Endothelial cell of umbilical vein (primary cell): ENCODE results near the gene HCFC2. TPM values are rescaled to one million over a fixed set of nuclear protein-coding genes. Genes with fewer than 3 reads are reported as not detected.

Experiments
- BruUV-seq: library from RNA; stranded (reverse); fragments of 400-500 nt; replicated peaks from 2 replicates; lab custom pipeline; 2021; lab: Mats Ljungman, UMichigan
- CTCF ChIA-PET: fragments of 300-600, 350-600 bp; sonication (Branson Sonifier 250); formaldehyde crosslinking; loops from one replicate; lab custom pipeline; 2021; ENCODE audit warnings: antibody characterized with exemption, inconsistent platforms; lab: Charles Lee
- POLR2A ChIA-PET: fragments of 300-600, 350-600 bp; sonication (Branson Sonifier 250); formaldehyde crosslinking; loops from one replicate; lab custom pipeline; 2021; ENCODE audit warnings: antibody characterized with exemption, inconsistent platforms; lab: Charles Lee
- DNase-seq: peaks from one replicate; pipeline ENCODE4 v3.0.0-alpha.2; 2011; ENCODE audit warnings: low read depth, low spot score
- FAIRE-seq: peaks from 2 replicates; lab custom pipeline; 2011; peaks lifted over from hg19 to GRCh38; lab: Jason Lieb, UNC
- H2AFZ ChIP-seq: 2 replicates; pipeline ENCODE4 v1.6.0; 2012; ENCODE audit warnings: low read depth, low read length, control low read depth, inconsistent platforms
- H3K27ac ChIP-seq: 2 replicates; pipeline ENCODE4 v1.5.1; 2011; ENCODE audit warnings: low read depth, mild to moderate bottlenecking, control low read depth, low read length, moderate library complexity; ENCODE audit not compliant: insufficient read depth
- H3K27me3 ChIP-seq, 2 experiments: 2 replicates each; pipeline versions ENCODE4 v1.6.0 to v1.6.1; 2011; ENCODE audit warnings: low read length in 2 of 2, mixed read lengths in 1 of 2; ENCODE audit not compliant: control insufficient read depth in 2 of 2, insufficient read depth in 2 of 2
- H3K36me3 ChIP-seq, 2 experiments: 2 replicates in 1 of 2; 3 replicates in 1 of 2; pipeline ENCODE4 v1.5.1; 2011; ENCODE audit warnings: low read length in 2 of 2, mild to moderate bottlenecking in 1 of 2, moderate library complexity in 1 of 2; ENCODE audit not compliant: control insufficient read depth in 2 of 2, insufficient read depth in 2 of 2; ENCODE audit errors: extremely low read depth in 1 of 2
- H3K4me1 ChIP-seq: 3 replicates; pipeline ENCODE4 v1.5.1; 2011; ENCODE audit warnings: mild to moderate bottlenecking, low read length; ENCODE audit not compliant: control insufficient read depth, insufficient read depth; ENCODE audit errors: extremely low read depth
- H3K4me2 ChIP-seq: 2 replicates; pipeline ENCODE4 v1.6.1; 2011; ENCODE audit warnings: low read length, control low read depth, mixed read lengths; ENCODE audit not compliant: insufficient read depth
- H3K4me3 ChIP-seq, 3 experiments: fragments of 200-600 bp in 1 of 3; sonication (generic), shearing (Covaris generic) in 1 of 3; replicated peaks in 1 of 3; 2 replicates each; pipeline ENCODE4 v1.5.1; 2011 to 2016; ENCODE audit warnings: control low read depth in 3 of 3, low read length in 3 of 3, mild to moderate bottlenecking in 2 of 3, inconsistent platforms in 1 of 3, low read depth in 1 of 3, moderate library complexity in 1 of 3; ENCODE audit not compliant: insufficient read depth in 1 of 3
- H3K79me2 ChIP-seq: 2 replicates; pipeline ENCODE4 v1.6.0; 2012; ENCODE audit warnings: low read length, inconsistent platforms; ENCODE audit not compliant: control insufficient read depth, insufficient read depth
- H3K9ac ChIP-seq: replicated peaks from 2 replicates; pipeline ENCODE3; 2011; ENCODE audit warnings: low read length, control low read depth; ENCODE audit not compliant: insufficient read depth; ENCODE audit errors: extremely low read depth
- H3K9me1 ChIP-seq: replicated peaks from 3 replicates; pipeline ENCODE4 v1.6.0; 2011; ENCODE audit warnings: mild to moderate bottlenecking, low read length; ENCODE audit not compliant: control insufficient read depth, insufficient read depth; ENCODE audit errors: extremely low read depth
- H3K9me3 ChIP-seq: replicated peaks from 2 replicates; pipeline ENCODE4 v1.5.1; 2012; ENCODE audit warnings: low read length, inconsistent platforms; ENCODE audit not compliant: control insufficient read depth, insufficient read depth
- H4K20me1 ChIP-seq: replicated peaks from 2 replicates; pipeline ENCODE3; 2011; ENCODE audit warnings: mild to moderate bottlenecking, low read length; ENCODE audit not compliant: control insufficient read depth, insufficient read depth; ENCODE audit errors: extremely low read depth
- CTCF ChIP-seq, 2 donors: IDR thresholded peaks; 1 replicate in 1 of 2; 2 replicates in 1 of 2; pipeline ENCODE4 v1.5.1; 2011; ENCODE audit warnings: low read length in 2 of 2, mild to moderate bottlenecking in 2 of 2, moderate library complexity in 2 of 2, control low read depth in 1 of 2, inconsistent platforms in 1 of 2, low read depth in 1 of 2; ENCODE audit not compliant: insufficient read depth in 1 of 2; ENCODE audit errors: extremely low read depth in 1 of 2
- EZH2 ChIP-seq: IDR thresholded peaks from 2 replicates; pipeline ENCODE4 v1.6.1; 2012; ENCODE audit warnings: borderline replicate concordance, low read depth, mild to moderate bottlenecking, moderate library complexity, low read length, inconsistent platforms; ENCODE audit not compliant: severe bottlenecking
- GATA2 ChIP-seq: IDR thresholded peaks from 2 replicates; pipeline ENCODE4 v1.7.0; 2011; ENCODE audit warnings: low read depth, mild to moderate bottlenecking, moderate library complexity, mixed read lengths, low read length; ENCODE audit not compliant: insufficient read length, insufficient read depth
- JUN ChIP-seq: IDR thresholded peaks from 2 replicates; pipeline ENCODE4 v1.6.1; 2011; ENCODE audit warnings: borderline replicate concordance, low read depth; ENCODE audit not compliant: insufficient read length, insufficient read depth
- MAX ChIP-seq: IDR thresholded peaks from 2 replicates; pipeline ENCODE4 v1.6.1; 2011; ENCODE audit not compliant: insufficient read depth, insufficient read length
- MYC ChIP-seq: IDR thresholded peaks from one replicate; pipeline ENCODE4 v1.6.1; 2011; ENCODE audit warnings: mild to moderate bottlenecking, low read depth, low read length
- dilution Hi-C: fragments of 300-500 bp; cut with MboI; formaldehyde crosslinking; loops from one replicate; pipeline ENCODE4 v1.15.0; 2019; ENCODE audit warnings: low sequenced_read_pairs; ENCODE audit not compliant: extremely low pct_ligation_motif_present
- intact Hi-C: fragments of 100-400 bp; cut with micrococcal nuclease; formaldehyde crosslinking; loops from one replicate; pipeline ENCODE4 v1.10.0; 2022
- polyA plus RNA-seq, 4 experiments: library from polyadenylated mRNA; depleted of rRNA in 3 of 4; stranded (reverse) in 3 of 4; unstranded in 1 of 4; fragments of >200 nt; gene quantifications; 2 replicates each; pipeline versions ENCODE4 v1.2.1 to v1.2.3, GENCODE V29; 2011 to 2012; ENCODE audit warnings: missing spikeins in 1 of 4
- total RNA-seq: library from RNA; stranded (reverse); gene quantifications from 2 replicates; pipeline ENCODE4 v1.2.3, GENCODE V29; 2021

Gene HCFC2
- total and polyA plus RNA-seq, 2 donors (not counting 3 experiments of a cell fraction or from before 2014, with no cell fraction given) = 6.0 to 15.6 TPM

DNA sequence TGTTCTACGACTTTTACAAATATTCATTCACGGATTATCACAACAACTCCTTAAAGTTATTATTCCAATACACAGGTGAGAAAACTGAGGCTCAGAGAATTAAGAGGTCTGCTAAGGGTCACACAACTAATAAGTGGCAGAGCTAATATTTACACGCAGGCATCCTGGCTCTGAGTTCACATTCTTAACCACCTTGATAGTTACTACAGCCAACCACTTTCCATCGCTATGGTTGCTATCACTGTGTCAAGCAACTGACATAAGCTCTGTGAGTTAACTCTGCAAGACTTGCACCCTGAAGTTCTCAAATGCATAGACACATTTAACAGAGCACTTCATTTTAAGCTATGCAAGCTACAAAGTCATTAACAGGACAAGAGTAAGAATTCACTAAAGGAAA is 18.0 kb upstream of the HCFC2 start:
- Histone ChIP-seq H3K9me1 (no peaks in the 10 kb centered on the region), H4K20me1 (no peaks in the 10 kb centered on the region), H3K27me3 (peaks cover 7 to 12% of the 10 kb centered on the region in 2 experiments), H3K79me2 (no peaks in the 10 kb centered on the region), H3K36me3 (no peaks in the 10 kb centered on the region), H3K27ac (no peak overlapping the region), H3K9me3 (no peaks in the 10 kb centered on the region), H3K9ac (no peak overlapping the region), H3K4me3 (no peak overlapping the region), H3K4me2 (no peak overlapping the region), H3K4me1 (peaks cover 11% of the 10 kb centered on the region), H2AFZ (no peak overlapping the region)
- BruUV-seq = no TSS peak
- intact Hi-C loops (no loop called here), dilution Hi-C loops (no loop called here)
- POLR2A ChIA-PET = no interaction called here
- TF ChIP-seq JUN (no peak), GATA2 (no peak), EZH2 (no peak), CTCF (IDR thresholded peaks at IDR 0.05; ENCODE audit: extremely low read depth in 1 of 2, insufficient read depth in 1 of 2, low read depth in 1 of 2, low read length in 2 of 2) (no peak), MYC (no peak)
- DNase-seq (no peak), FAIRE-seq (no peak)
- CTCF ChIA-PET = no interaction called here

DNA sequence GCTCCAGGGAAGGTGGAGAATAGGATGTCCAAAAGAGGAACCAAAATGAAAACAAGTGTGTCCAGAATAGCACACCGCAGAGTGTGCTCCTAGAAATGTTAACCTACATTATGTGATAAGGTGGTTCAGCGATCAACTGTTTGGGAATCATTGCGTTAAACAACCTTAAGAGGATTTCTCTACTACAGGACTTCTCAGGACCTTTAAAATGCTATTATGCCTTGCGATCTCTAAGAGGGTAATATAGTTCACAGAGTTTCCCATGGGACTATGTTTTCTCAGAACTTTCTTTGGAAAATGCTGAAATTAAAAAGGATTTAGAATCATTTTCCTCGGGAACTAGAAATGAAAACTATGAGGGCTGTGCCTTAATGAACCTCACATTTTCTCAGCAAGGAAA is 16.2 kb upstream of the HCFC2 start:
- ChIA-PET CTCF (no interaction called here), POLR2A (no interaction called here)
- H3K9ac ChIP-seq = no peak overlapping the region
- no peaks in the 10 kb centered on the region for H3K9me3 ChIP-seq
- dilution Hi-C loops (no loop called here), intact Hi-C loops (no loop called here)
- H3K4me3 ChIP-seq = no peak overlapping the region
- TF ChIP-seq MYC (no peak), EZH2 (no peak), CTCF (IDR thresholded peaks at IDR 0.05; ENCODE audit: extremely low read depth in 1 of 2, insufficient read depth in 1 of 2, low read depth in 1 of 2, low read length in 2 of 2) (no peak), JUN (no peak), GATA2 (no peak), MAX (no peak)
- H3K27ac ChIP-seq = no peak overlapping the region
- peaks cover 12 to 18% of the 10 kb centered on the region in 2 experiments for H3K27me3 ChIP-seq
- no peaks in the 10 kb centered on the region for H3K79me2 ChIP-seq
- no peaks in the 10 kb centered on the region for H3K36me3 ChIP-seq
- no TSS peak for BruUV-seq
- H3K9me1 ChIP-seq = no peaks in the 10 kb centered on the region
- H2AFZ ChIP-seq = no peak overlapping the region
- H3K4me2 ChIP-seq = no peak overlapping the region
- no peak for FAIRE-seq
- no peak for DNase-seq
- H3K4me1 ChIP-seq = peaks cover 11% of the 10 kb centered on the region
- no peaks in the 10 kb centered on the region for H4K20me1 ChIP-seq
